SK-N-SH treated with all-trans-retinoic acid at 6 μM for 48 hours (cell line): ENCODE measurements around the gene GPR26.

ENCODE experiments used
- ATAC-seq: fragments of 200-7000 bp; cut with Tn5 transposase; 3 replicates; pipeline ENCODE4 v1.9.1; 2020; ENCODE audit warnings: mild to moderate bottlenecking, moderate library complexity
- BACH2 ChIP-seq: fragments of 250-450 bp; sonication (Bioruptor Pico); IDR thresholded peaks from 2 replicates; pipeline ENCODE4 v1.9.0; 2021; ENCODE audit warnings: mild to moderate bottlenecking, borderline replicate concordance
- CSDC2 ChIP-seq: fragments of 250-450 bp; sonication (Bioruptor Pico); IDR thresholded peaks from 2 replicates; pipeline ENCODE4 v1.5.0; 2020; ENCODE audit warnings: mild to moderate bottlenecking, moderate library complexity
- ESRRG ChIP-seq: fragments of 250-450 bp; sonication (Bioruptor Pico); IDR thresholded peaks from 2 replicates; pipeline ENCODE4 v1.6.1; 2021; ENCODE audit warnings: mild to moderate bottlenecking
- GLIS3 ChIP-seq: fragments of 250-450 bp; sonication (Bioruptor Pico); IDR thresholded peaks from 2 replicates; pipeline ENCODE4 v1.5.0; 2020; ENCODE audit warnings: mild to moderate bottlenecking, moderate library complexity
- ISL1 ChIP-seq: fragments of 250-450 bp; sonication (Bioruptor Pico); IDR thresholded peaks from 2 replicates; pipeline ENCODE4 v2.1.2; 2022; ENCODE audit warnings: mild to moderate bottlenecking, moderate library complexity
- PPARA ChIP-seq: fragments of 250-450 bp; sonication (Bioruptor Pico); IDR thresholded peaks from 2 replicates; pipeline ENCODE4 v1.5.0; 2020; ENCODE audit warnings: mild to moderate bottlenecking, borderline replicate concordance
- RARB ChIP-seq: fragments of 250-450 bp; sonication (Bioruptor Pico); IDR thresholded peaks from 2 replicates; pipeline ENCODE4 v1.8.0; 2021; ENCODE audit warnings: mild to moderate bottlenecking, moderate library complexity
- SNAI2 ChIP-seq: fragments of 250-450 bp; sonication (Bioruptor Pico); IDR thresholded peaks from 2 replicates; pipeline ENCODE4 v1.5.0; 2020; ENCODE audit warnings: mild to moderate bottlenecking, moderate library complexity
- TCF4 ChIP-seq: fragments of 250-450 bp; sonication (Bioruptor Pico); IDR thresholded peaks from 2 replicates; pipeline ENCODE4 v1.8.0; 2021; ENCODE audit warnings: mild to moderate bottlenecking, moderate library complexity, borderline replicate concordance
- TOX ChIP-seq: fragments of 250-450 bp; sonication (Bioruptor Pico); IDR thresholded peaks from 2 replicates; pipeline ENCODE4 v1.8.0; 2021; ENCODE audit warnings: mild to moderate bottlenecking, moderate library complexity, borderline replicate concordance
- ZC3H10 ChIP-seq: fragments of 250-450 bp; sonication (Bioruptor Pico); IDR thresholded peaks from 2 replicates; pipeline ENCODE4 v1.5.1; 2021; ENCODE audit warnings: mild to moderate bottlenecking, moderate library complexity
- ZFP30 ChIP-seq: fragments of 450-650 bp; formaldehyde crosslinking; IDR thresholded peaks from 2 replicates; pipeline ENCODE4 v1.5.0; 2022; ENCODE audit warnings: mild to moderate bottlenecking, moderate library complexity
- ZNF565 ChIP-seq: fragments of 450-650 bp; formaldehyde crosslinking; conservative IDR thresholded peaks from 2 replicates; pipeline ENCODE4 v1.5.0; 2020; ENCODE audit warnings: low read depth, mild to moderate bottlenecking, moderate library complexity
- ZNF8 ChIP-seq: fragments of 450-650 bp; formaldehyde crosslinking; IDR thresholded peaks from 2 replicates; pipeline ENCODE4 v1.5.0; 2020; ENCODE audit warnings: mild to moderate bottlenecking, moderate library complexity
- TF ChIP-seq, protein P1 (sequence below): fragments of 250-450 bp; sonication (Bioruptor Pico); IDR thresholded peaks from 2 replicates; pipeline ENCODE4 v1.5.0; 2020; ENCODE audit warnings: mild to moderate bottlenecking, moderate library complexity
- TF ChIP-seq, protein P2 (sequence below): fragments of 250-450 bp; sonication (Bioruptor Pico); IDR thresholded peaks from 2 replicates; pipeline ENCODE4 v1.5.1; 2020; ENCODE audit warnings: low read depth, mild to moderate bottlenecking, moderate library complexity
- TF ChIP-seq, protein P3 (sequence below): fragments of 250-450 bp; sonication (Bioruptor Pico); IDR thresholded peaks from 2 replicates; pipeline ENCODE4 v1.8.0; 2020; ENCODE audit warnings: mild to moderate bottlenecking, moderate library complexity, borderline replicate concordance
- TF ChIP-seq, protein P4 (sequence below): fragments of 250-450 bp; sonication (Bioruptor Pico); IDR thresholded peaks from 2 replicates; pipeline ENCODE4 v1.5.1; 2021; ENCODE audit warnings: mild to moderate bottlenecking, moderate library complexity
- TF ChIP-seq, protein P5 (sequence below): fragments of 250-450 bp; sonication (Bioruptor Pico); IDR thresholded peaks from 2 replicates; pipeline ENCODE4 v1.8.0; 2021; ENCODE audit warnings: low read depth, mild to moderate bottlenecking, moderate library complexity, borderline replicate concordance

The GPR26 gene

DNA sequence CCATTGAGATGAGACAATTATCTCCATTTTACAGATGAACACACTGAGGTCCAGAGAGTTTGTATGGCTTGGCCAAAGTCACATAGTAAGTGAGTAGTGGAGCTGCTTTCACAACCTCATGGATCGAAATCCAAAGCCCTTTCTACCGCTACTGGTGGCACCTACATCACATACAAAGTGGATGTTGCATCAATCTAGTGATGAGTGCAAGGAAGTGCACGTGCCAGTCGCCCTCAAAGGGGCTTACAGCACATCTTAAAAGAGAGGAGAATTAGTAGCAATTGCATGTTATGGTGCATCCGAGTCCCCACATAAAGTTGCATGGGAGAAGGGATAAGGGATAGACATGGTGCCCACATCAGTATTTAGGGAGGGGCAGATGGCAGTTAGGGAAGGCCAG is 31.0 kb upstream of the GPR26 start (continued):
- TF ChIP-seq, protein P1, sequence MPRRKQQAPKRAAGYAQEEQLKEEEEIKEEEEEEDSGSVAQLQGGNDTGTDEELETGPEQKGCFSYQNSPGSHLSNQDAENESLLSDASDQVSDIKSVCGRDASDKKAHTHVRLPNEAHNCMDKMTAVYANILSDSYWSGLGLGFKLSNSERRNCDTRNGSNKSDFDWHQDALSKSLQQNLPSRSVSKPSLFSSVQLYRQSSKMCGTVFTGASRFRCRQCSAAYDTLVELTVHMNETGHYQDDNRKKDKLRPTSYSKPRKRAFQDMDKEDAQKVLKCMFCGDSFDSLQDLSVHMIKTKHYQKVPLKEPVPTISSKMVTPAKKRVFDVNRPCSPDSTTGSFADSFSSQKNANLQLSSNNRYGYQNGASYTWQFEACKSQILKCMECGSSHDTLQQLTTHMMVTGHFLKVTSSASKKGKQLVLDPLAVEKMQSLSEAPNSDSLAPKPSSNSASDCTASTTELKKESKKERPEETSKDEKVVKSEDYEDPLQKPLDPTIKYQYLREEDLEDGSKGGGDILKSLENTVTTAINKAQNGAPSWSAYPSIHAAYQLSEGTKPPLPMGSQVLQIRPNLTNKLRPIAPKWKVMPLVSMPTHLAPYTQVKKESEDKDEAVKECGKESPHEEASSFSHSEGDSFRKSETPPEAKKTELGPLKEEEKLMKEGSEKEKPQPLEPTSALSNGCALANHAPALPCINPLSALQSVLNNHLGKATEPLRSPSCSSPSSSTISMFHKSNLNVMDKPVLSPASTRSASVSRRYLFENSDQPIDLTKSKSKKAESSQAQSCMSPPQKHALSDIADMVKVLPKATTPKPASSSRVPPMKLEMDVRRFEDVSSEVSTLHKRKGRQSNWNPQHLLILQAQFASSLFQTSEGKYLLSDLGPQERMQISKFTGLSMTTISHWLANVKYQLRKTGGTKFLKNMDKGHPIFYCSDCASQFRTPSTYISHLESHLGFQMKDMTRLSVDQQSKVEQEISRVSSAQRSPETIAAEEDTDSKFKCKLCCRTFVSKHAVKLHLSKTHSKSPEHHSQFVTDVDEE: no peak

DNA sequence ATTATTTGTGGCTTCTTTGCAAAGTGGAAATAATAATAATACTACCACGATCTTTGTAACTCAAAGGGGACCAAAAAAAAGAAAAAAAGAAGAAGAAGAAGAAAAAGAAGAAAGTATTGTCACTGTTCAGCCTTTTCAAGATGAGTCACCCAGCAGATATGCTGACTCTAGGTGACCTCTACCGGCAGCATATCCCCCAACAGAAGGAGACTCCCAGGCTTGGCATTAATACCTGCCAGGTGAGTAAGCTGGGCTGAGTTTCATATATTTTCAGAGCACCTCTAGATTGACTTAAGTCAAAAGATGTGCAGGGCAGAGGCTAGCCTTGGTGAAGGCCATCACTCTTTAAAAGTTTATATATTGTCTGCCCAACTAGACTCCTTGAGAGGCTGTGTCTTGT is 30.4 kb upstream of the GPR26 start:
- no peak for ATAC-seq
- TF ChIP-seq, protein P2, sequence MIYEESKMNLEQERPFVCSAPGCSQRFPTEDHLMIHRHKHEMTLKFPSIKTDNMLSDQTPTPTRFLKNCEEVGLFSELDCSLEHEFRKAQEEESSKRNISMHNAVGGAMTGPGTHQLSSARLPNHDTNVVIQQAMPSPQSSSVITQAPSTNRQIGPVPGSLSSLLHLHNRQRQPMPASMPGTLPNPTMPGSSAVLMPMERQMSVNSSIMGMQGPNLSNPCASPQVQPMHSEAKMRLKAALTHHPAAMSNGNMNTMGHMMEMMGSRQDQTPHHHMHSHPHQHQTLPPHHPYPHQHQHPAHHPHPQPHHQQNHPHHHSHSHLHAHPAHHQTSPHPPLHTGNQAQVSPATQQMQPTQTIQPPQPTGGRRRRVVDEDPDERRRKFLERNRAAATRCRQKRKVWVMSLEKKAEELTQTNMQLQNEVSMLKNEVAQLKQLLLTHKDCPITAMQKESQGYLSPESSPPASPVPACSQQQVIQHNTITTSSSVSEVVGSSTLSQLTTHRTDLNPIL (CRISPR knock-in tag): no peak
- TF ChIP-seq, protein P3, sequence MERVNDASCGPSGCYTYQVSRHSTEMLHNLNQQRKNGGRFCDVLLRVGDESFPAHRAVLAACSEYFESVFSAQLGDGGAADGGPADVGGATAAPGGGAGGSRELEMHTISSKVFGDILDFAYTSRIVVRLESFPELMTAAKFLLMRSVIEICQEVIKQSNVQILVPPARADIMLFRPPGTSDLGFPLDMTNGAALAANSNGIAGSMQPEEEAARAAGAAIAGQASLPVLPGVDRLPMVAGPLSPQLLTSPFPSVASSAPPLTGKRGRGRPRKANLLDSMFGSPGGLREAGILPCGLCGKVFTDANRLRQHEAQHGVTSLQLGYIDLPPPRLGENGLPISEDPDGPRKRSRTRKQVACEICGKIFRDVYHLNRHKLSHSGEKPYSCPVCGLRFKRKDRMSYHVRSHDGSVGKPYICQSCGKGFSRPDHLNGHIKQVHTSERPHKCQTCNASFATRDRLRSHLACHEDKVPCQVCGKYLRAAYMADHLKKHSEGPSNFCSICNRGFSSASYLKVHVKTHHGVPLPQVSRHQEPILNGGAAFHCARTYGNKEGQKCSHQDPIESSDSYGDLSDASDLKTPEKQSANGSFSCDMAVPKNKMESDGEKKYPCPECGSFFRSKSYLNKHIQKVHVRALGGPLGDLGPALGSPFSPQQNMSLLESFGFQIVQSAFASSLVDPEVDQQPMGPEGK (CRISPR knock-in tag): no peak
- TF ChIP-seq ESRRG (CRISPR knock-in tag) (no peak), SNAI2 (CRISPR knock-in tag) (no peak), ZFP30 (CRISPR knock-in tag) (no peak), ZC3H10 (CRISPR knock-in tag) (no peak), GLIS3 (CRISPR knock-in tag) (no peak), ZNF8 (CRISPR knock-in tag) (no peak), TCF4 (CRISPR knock-in tag) (no peak), ZNF565 (CRISPR knock-in tag) (no peak), BACH2 (no peak), PPARA (no peak), CSDC2 (CRISPR knock-in tag) (no peak), ISL1 (no peak), RARB (CRISPR knock-in tag) (no peak), TOX (CRISPR knock-in tag) (no peak)
- TF ChIP-seq, protein P4, sequence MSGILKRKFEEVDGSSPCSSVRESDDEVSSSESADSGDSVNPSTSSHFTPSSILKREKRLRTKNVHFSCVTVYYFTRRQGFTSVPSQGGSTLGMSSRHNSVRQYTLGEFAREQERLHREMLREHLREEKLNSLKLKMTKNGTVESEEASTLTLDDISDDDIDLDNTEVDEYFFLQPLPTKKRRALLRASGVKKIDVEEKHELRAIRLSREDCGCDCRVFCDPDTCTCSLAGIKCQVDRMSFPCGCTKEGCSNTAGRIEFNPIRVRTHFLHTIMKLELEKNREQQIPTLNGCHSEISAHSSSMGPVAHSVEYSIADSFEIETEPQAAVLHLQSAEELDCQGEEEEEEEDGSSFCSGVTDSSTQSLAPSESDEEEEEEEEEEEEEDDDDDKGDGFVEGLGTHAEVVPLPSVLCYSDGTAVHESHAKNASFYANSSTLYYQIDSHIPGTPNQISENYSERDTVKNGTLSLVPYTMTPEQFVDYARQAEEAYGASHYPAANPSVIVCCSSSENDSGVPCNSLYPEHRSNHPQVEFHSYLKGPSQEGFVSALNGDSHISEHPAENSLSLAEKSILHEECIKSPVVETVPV (CRISPR knock-in tag): no peak
- TF ChIP-seq, protein P1: no peak
- TF ChIP-seq, protein P5, sequence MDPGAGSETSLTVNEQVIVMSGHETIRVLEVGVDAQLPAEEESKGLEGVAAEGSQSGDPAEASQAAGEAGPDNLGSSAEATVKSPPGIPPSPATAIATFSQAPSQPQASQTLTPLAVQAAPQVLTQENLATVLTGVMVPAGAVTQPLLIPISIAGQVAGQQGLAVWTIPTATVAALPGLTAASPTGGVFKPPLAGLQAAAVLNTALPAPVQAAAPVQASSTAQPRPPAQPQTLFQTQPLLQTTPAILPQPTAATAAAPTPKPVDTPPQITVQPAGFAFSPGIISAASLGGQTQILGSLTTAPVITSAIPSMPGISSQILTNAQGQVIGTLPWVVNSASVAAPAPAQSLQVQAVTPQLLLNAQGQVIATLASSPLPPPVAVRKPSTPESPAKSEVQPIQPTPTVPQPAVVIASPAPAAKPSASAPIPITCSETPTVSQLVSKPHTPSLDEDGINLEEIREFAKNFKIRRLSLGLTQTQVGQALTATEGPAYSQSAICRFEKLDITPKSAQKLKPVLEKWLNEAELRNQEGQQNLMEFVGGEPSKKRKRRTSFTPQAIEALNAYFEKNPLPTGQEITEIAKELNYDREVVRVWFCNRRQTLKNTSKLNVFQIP (CRISPR knock-in tag): no peak
